Measurements from ENCODE around the gene TMCC2.

TMCC2 gene

DNA sequence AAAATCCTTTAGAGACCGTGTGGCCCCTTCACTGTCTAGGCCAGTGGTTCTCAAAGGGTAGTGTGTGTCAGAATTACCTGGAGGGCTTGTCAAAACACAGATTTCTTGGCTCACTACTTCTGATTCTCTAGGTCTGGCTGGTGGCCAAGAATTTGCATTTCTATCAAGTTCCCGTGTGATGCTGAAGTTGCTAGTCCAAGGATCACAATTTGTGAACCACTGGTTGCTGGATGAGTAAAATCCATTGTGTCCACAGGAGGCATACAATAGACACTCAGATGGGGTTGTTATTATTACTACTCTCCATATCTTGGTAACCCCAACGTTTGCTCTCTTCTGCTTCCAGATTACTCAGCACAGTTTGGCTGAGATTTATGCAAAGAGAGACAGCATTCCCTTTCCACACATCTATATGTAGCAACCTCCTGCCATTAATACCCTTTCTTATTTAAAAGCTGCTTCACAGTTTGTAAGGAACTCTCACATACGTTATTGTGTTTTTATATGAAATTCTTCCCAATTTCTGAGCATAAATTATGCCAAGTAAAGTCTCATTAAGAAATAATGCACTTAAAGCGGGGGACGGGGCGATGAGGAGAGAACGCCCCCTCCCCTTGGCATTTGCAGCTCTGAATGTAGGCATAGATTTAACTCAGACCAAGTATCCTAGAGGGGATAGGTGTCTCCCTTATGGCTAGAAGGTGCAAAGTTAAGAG lies 720 bp upstream of the TMCC2 start:
- no peak for TF ChIP-seq FOXP2 (optimal IDR thresholded peaks at IDR 0.05; ENCODE audit: borderline replicate concordance, extremely low read depth, extremely low read length, insufficient read depth)
- TF ChIP-seq, protein P1, sequence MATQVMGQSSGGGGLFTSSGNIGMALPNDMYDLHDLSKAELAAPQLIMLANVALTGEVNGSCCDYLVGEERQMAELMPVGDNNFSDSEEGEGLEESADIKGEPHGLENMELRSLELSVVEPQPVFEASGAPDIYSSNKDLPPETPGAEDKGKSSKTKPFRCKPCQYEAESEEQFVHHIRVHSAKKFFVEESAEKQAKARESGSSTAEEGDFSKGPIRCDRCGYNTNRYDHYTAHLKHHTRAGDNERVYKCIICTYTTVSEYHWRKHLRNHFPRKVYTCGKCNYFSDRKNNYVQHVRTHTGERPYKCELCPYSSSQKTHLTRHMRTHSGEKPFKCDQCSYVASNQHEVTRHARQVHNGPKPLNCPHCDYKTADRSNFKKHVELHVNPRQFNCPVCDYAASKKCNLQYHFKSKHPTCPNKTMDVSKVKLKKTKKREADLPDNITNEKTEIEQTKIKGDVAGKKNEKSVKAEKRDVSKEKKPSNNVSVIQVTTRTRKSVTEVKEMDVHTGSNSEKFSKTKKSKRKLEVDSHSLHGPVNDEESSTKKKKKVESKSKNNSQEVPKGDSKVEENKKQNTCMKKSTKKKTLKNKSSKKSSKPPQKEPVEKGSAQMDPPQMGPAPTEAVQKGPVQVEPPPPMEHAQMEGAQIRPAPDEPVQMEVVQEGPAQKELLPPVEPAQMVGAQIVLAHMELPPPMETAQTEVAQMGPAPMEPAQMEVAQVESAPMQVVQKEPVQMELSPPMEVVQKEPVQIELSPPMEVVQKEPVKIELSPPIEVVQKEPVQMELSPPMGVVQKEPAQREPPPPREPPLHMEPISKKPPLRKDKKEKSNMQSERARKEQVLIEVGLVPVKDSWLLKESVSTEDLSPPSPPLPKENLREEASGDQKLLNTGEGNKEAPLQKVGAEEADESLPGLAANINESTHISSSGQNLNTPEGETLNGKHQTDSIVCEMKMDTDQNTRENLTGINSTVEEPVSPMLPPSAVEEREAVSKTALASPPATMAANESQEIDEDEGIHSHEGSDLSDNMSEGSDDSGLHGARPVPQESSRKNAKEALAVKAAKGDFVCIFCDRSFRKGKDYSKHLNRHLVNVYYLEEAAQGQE (IDR thresholded peaks at IDR 0.05; ENCODE audit: insufficient read depth in 1 of 2, low read depth in 2 of 2, low read length in 2 of 2), result no peak
- no peak for TF ChIP-seq POLR2AphosphoS5 (IDR thresholded peaks at IDR 0.05; ENCODE audit: low read depth, low read length)
- no peak for TF ChIP-seq SIN3A (IDR thresholded peaks at IDR 0.05; ENCODE audit: borderline replicate concordance, insufficient read depth, low read length)
- TF ChIP-seq TAF1 (IDR thresholded peaks at IDR 0.05; ENCODE audit: borderline replicate concordance, insufficient read depth, low read length), result no peak

DNA sequence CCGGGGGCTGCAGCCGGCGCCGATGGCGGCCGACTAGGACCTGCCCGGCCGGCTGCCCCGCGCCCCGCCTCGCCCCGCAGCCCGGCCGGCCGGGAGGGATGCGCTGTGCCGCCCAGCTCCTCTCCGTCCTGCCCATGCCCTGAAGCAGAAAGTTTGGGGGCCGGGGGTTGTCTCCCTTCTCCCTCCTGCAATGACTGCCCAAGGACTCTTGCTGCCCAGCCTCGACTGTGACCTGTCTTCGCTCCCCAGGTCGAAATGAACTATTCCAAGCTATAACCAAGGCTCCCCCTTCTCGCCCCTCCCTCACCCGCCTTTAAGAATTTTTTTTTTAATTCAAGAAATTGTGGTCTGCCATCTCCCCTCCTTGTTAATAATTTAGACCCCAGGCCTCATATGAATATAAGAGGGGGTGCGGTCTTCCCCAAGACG lies 361 bp downstream of the TMCC2 start:
- TF ChIP-seq TAF1 (IDR thresholded peaks at IDR 0.05; ENCODE audit: borderline replicate concordance, insufficient read depth, low read length) (no peak), POLR2AphosphoS5 (IDR thresholded peaks at IDR 0.05; ENCODE audit: low read depth, low read length) (no peak), SIN3A (IDR thresholded peaks at IDR 0.05; ENCODE audit: borderline replicate concordance, insufficient read depth, low read length) (no peak), FOXP2 (optimal IDR thresholded peaks at IDR 0.05; ENCODE audit: borderline replicate concordance, extremely low read depth, extremely low read length, insufficient read depth) (no peak)
- TF ChIP-seq, protein P1 (IDR thresholded peaks at IDR 0.05; ENCODE audit: insufficient read depth in 1 of 2, low read depth in 2 of 2, low read length in 2 of 2), result no peak

DNA sequence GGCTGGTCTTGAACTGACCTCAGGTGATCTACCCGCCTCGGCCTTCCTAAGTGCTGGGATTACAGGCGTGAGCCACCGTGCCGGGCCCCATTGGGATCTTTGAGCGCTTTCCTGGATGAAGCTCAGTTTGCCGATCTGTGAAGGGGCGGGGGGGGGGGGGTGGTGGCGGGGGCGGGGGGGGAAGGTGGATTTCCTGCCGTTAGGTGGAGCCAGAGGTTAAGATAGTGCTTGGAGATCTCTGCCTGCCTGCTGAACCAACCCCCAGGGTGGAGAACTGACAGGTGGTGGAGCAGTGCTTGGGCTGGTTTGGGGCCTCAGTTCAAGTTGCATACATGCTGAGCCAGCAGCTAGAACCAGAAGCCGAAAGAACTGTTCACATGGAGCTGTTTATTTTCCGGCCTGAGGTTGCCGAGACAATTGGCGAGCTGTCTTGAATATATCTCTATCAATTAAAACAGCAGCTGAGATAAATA lies 1.7 kb downstream of the TMCC2 start:
- no peak for TF ChIP-seq FOXP2 (optimal IDR thresholded peaks at IDR 0.05; ENCODE audit: borderline replicate concordance, extremely low read depth, extremely low read length, insufficient read depth)
- TF ChIP-seq, protein P1 (IDR thresholded peaks at IDR 0.05; ENCODE audit: insufficient read depth in 1 of 2, low read depth in 2 of 2, low read length in 2 of 2), result no peak
- TF ChIP-seq SIN3A (IDR thresholded peaks at IDR 0.05; ENCODE audit: borderline replicate concordance, insufficient read depth, low read length), result no peak
- no peak for TF ChIP-seq POLR2AphosphoS5 (IDR thresholded peaks at IDR 0.05; ENCODE audit: low read depth, low read length)
- TF ChIP-seq TAF1 (IDR thresholded peaks at IDR 0.05; ENCODE audit: borderline replicate concordance, insufficient read depth, low read length), result no peak

DNA sequence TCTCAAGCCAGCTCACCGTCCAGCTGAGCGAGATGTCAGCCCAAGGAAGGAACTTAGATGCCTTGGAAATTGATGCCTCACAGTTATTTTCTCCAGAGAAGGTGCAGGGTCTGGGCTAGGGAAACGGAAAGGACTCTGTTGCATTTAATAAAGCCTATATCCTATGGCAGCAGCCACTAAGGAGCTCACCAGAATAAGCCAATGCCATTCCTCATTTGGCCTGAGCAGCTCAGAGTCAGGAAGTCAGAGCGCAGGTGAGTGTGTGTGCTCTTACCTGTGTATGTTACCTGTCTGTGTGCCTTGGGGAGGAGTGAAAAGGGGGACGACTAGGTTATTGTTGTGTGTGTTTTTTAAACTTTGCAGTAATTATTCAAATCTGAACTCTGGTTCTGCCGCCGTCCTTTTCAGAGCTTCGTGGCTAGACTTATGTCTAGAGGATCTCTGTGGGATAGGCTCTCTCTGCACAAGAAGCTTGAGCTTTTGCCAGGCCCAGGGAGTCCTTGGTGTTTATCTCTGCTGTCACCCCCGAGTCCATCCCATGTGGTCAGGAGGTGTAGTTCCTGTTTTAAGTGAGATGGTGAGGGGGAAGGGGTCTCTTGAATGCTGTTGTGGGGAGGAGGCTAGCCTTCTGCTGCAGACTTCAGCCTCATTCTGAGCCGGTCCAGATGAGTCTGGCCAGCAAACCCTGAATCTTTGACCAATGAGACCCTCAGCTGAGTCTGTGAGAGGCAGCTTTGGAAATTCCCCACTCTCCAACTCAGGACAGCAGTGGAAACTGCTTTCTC lies 2.4 kb downstream of the TMCC2 start:
- TF ChIP-seq POLR2AphosphoS5 (IDR thresholded peaks at IDR 0.05; ENCODE audit: low read depth, low read length), result no peak
- TF ChIP-seq SIN3A (IDR thresholded peaks at IDR 0.05; ENCODE audit: borderline replicate concordance, insufficient read depth, low read length), result no peak
- no peak for TF ChIP-seq FOXP2 (optimal IDR thresholded peaks at IDR 0.05; ENCODE audit: borderline replicate concordance, extremely low read depth, extremely low read length, insufficient read depth)
- TF ChIP-seq TAF1 (IDR thresholded peaks at IDR 0.05; ENCODE audit: borderline replicate concordance, insufficient read depth, low read length), result no peak

DNA sequence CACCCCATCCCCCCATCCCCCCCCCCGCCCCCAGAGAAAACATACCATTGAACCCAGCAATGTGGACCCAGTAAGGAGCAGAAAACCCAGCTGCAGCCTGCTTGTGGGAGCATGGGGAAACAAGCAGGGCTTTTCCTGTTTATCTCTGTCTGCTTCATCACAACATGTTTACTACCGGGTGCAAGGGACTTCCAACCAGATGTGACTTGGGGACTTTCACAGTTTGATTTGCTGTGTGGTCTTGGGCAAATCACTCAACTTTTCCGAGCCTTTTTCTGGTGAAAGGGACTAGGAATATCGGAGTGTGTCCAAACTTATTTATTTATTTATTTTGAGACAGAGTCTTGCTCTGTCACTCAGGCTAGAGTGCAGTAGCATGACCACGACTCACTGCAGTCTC lies 3.2 kb downstream of the TMCC2 start:
- TF ChIP-seq, protein P1 (IDR thresholded peaks at IDR 0.05; ENCODE audit: insufficient read depth in 1 of 2, low read depth in 2 of 2, low read length in 2 of 2), result no peak
- TF ChIP-seq TAF1 (IDR thresholded peaks at IDR 0.05; ENCODE audit: borderline replicate concordance, insufficient read depth, low read length) (no peak), POLR2AphosphoS5 (IDR thresholded peaks at IDR 0.05; ENCODE audit: low read depth, low read length) (no peak), FOXP2 (optimal IDR thresholded peaks at IDR 0.05; ENCODE audit: borderline replicate concordance, extremely low read depth, extremely low read length, insufficient read depth) (no peak), SIN3A (IDR thresholded peaks at IDR 0.05; ENCODE audit: borderline replicate concordance, insufficient read depth, low read length) (no peak)
